HG03139 (cell line): Measurements from ENCODE around the gene C4A.
"Not testable (repeated sequence)": the region's sequence is repeated elsewhere in the genome, so short reads cannot be mapped to it uniquely, and the experiment has no call there.

Source experiments
- ATAC-seq: cut with Tn5 transposase; IDR thresholded peaks from one replicate; pipeline ENCODE4 v1.9.1; 2021; ENCODE audit not compliant: unreplicated experiment

C4A gene

DNA sequence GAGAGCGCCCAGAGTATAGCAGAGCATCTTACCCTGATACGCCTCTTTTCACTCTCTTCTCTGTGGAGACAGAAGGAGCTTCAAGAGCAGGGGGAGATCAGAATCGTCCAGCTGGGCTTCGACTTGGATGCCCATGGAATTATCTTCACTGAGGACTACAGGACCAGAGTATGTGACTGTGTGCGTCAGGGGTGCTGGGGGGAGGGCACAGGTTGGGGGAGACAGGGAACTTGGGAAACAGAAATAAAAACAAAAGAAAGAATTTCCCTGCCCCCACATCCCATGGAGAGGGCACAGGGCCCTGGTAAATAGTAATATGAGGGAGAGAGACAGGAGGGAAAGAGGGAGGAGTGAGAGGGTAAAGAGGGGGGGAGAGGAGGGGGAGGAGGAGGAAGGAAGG lies 3.0 kb upstream of the C4A start:
- ATAC-seq, result no peak

DNA sequence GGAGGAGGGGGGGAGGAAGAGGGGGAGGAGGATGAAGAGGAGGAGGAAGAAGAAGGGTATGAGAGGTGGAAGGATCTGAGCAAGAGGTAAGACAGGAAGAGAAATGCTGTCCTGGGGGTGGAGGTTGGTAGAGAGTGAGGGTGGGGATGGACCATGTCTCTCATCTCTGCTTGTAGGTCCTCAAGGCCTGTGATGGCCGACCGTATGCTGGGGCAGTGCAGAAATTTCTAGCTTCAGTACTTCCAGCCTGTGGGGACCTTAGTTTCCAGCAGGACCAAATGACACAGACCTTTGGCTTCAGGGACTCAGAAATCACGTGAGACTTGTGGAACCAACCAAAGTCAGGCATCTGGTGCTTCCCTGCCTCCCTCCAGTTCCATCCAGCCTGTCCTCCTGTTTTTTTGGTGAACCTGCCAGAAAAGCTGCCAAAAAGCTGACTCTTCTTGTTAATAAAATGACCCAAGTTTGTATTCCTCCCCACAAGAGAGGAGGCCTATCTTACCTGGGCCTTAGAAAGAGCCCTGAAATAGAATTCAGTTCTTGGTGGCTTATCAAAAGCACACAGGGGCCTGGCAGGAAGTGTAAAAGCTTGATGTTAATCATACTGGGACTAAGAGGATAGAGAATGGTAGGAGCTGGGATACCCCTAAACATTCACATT lies 2.5 kb upstream of the C4A start:
- ATAC-seq, result no peak

- not testable (repeated sequence) for ATAC-seq
These were observed 1.5 kb upstream of the C4A start for GRCh38 chr6:31980195-31980876.

DNA sequence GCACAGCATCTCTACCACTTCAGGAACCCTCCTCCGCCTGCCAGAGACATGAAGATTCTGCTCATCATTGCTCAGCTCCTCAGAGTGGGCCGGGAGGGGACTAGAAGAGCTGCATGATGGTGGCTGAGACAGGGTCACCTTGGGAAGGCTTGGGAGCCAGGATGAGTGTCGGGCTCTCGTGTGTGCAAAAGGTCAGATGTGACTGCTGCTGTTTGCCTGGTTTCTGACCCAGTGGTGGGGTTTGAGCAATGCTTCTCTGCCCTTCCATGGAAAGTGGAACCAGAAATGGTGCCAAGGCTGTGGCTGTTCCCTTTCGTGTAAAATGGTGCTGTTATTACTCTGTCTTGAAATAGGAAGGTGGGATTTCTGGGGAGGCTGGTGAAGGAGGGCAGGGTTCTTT lies 859 bp upstream of the C4A start:
- not testable (repeated sequence) for ATAC-seq

DNA sequence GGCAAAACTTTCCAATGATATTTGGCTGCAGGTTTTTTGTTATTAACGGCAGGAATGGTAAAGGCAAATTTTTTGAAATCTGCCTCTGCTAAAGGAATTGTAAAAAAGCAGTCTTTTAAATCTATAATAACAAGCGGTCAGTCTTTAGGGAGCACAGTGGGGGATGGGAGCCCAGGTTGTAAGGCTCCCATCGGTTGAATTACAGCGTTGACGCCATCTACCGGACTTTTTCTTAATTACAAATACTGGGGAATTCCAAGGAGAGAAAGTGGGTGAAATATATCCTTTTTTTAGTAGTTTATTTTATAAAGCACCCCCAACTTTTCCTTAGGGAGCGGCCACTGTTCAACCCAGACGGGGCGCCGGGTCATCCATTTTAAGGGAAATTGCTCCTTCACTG lies 7.5 kb downstream of the C4A start:
- ATAC-seq, result not testable (repeated sequence)

- not testable (repeated sequence) for ATAC-seq
These were observed 12.6 kb downstream of the C4A start for GRCh38 chr6:31994421-31994820.

- ATAC-seq, result not testable (repeated sequence)
These were observed 14.5 kb downstream of the C4A start for GRCh38 chr6:31996385-31996784.

DNA sequence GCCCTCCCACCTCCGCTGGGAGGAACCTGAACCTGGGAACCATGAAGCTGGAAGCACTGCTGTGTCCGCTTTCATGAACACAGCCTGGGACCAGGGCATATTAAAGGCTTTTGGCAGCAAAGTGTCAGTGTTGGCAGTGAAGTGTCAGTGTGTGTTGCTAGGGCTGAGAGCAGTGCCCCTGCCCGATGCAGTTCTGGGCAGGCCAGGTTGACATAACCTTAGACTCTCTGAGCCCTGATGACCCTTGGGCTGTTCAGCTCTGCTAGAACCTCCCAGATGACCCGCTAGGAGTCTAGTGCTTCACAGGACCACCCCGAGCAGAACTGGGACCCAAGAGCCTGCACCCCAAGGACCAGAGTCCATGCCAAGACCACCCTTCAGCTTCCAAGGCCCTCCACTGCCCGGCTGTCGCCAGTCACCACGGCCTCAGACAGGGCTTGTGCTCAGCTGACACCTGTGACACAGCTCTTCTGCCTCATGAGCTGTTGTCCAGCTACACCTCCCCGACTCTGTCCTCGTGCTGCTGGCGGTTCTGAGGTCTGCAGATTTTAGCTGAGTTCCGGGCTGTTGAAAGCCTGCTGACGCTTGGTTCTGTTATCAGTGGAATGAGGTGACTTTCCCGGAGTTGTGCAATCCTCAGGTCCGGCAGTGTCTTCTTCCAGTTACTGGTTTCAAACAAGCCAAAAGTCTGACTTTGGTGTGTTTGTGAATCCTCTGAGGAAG lies 20.9 kb downstream of the C4A start:
- not testable (repeated sequence) for ATAC-seq

DNA sequence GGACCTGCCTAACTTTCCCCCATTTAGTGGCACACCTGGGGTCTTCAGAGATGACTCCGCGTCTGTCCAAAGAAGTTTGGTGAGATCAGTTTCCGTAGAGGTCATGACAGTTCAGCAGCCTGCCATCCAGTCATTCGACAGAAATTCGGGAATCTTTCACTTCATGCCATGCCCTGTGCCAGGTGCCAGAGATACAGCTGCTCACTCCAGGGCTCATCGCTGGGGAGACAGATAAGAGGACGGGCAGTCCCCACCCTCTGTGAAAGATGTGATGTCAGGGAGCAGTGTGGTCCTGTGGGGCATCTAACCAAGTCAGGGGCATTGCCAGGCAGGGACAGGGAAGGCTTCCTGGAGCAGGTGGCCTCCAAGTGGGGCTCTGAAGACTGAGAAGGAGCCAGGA lies 21.4 kb downstream of the C4A start:
- not testable (repeated sequence) for ATAC-seq

DNA sequence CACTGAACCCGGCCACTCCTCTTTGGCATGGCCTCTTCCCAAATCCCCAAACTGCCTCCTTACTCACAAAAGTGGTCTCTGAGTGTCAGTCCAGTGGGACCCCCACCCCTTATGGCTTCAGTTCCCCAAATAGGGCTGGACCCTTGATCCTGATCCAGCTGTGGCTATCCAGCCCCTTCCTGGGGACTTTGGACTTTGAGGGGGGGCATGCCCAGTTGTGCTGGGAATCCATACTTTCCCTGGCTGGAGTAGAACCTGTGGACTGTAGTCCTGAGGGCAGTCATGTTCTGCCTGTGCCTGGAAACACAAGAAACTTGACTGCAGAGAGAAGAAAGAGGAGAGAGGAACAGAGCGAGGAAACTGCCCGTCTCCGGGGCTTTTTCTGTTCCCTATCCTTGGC lies 22.5 kb downstream of the C4A start:
- ATAC-seq, result not testable (repeated sequence)

DNA sequence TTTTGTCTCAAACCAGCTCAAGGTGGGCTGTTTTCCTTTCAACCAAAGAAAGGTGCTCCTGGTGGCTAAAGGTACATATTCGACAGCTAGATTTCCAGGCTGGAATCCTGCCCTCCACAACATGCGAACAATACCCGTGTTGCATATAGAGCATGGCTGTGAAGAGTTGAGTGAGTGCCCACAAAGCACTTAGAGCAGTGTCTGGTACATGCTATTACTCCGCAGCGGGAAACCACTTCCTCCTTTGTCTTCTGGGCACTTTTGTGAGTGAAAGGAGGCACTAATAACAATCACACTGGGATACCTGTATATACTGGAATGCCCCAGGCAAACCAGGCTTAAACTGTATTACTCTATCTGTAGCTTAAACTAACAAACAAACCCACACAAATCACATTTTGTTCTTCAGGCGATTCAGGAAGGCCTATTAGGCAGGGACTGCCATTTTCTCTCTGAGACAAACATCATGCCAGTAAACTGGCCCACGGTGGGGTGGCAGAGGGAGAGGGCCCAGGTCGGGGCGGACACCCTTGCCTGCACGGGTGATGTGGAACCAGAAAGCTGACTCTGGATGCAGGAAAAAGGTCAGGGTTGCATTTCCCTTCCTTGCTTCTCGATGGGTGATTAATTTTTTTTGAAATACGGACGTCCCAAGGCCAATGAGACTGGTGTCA lies 23.1 kb downstream of the C4A start:
- not testable (repeated sequence) for ATAC-seq

GRCh38 chr6:32005538-32005880 lies 23.7 kb downstream of the C4A start:
- ATAC-seq, result not testable (repeated sequence)

DNA sequence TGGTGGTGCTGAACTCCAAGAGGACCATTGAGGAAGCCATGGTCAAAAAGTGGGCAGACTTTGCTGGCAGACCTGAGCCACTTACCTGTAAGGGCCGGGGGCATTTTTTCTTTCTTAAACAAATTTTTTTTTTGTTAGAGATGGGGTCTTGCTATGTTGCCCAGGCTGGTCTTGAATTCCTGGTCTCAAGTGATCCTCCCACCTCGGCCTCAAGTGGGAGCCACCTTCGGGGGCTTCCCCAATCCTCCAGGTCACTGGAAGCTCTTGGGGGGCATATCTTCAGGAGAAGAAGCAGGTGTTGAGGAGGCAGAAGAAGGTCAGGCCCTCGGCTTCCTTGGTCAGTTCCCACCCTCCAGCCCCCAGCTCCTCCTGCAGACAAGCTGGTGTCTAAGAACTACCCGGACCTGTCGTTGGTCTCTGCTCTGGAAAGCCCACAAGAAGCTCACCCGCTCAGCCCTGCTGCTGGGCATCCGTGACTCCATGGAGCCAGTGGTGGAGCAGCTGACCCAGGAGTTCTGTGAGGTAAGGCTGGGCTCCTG lies 24.2 kb downstream of the C4A start:
- ATAC-seq, result not testable (repeated sequence)

GRCh38 chr6:32007086-32007485 lies 25.2 kb downstream of the C4A start:
- not testable (repeated sequence) for ATAC-seq

DNA sequence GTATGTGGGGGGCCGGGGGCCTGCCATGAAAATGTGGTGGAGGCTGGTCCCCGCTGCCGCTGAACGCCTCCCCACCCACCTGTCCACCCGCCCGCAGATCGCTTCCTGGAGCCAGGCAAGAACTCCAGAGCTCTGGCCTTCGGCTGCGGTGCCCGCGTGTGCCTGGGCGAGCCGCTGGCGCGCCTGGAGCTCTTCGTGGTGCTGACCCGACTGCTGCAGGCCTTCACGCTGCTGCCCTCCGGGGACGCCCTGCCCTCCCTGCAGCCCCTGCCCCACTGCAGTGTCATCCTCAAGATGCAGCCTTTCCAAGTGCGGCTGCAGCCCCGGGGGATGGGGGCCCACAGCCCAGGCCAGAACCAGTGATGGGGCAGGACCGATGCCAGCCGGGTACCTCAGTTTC lies 26.2 kb downstream of the C4A start:
- not testable (repeated sequence) for ATAC-seq

DNA sequence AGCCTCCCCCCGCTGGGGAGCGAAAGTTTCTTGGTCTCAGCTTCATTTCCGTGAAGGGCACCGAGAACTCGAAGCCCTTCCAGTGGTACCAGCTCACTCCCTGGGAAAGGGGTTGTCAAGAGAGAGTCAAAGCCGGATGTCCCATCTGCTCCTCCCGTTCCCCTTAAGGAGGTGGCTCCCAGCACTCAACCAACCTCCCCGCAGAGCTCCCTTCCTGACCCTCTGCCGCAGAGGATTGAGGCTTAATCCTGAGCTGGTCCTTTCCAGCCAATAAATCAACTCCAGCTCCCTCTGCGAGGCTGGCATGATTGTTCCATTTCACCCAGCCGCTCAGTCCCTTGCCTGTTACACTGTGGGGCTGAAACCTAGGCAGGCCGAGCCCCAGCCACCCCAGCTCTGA lies 26.8 kb downstream of the C4A start:
- ATAC-seq, result not testable (repeated sequence)

DNA sequence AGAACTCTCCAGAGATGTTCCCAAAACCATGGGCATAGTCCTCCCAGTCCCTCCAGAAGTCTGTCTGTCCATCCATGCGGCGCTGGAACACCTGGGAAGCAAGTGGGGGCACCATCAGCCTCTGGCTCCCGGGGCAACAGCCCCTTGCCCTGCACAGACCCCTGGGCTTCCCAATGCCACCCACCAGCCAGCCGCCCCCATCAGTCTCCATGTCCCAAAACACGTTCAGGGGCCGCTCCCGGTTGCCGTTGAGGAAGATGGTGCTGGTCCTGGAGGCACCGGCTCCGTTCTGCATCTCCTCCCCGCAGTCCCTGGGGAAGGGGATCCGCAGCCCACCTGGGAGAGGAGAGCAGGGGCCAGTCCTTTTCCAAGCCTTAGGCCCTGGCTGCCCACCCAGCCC lies 27.7 kb downstream of the C4A start:
- ATAC-seq, result not testable (repeated sequence)

DNA sequence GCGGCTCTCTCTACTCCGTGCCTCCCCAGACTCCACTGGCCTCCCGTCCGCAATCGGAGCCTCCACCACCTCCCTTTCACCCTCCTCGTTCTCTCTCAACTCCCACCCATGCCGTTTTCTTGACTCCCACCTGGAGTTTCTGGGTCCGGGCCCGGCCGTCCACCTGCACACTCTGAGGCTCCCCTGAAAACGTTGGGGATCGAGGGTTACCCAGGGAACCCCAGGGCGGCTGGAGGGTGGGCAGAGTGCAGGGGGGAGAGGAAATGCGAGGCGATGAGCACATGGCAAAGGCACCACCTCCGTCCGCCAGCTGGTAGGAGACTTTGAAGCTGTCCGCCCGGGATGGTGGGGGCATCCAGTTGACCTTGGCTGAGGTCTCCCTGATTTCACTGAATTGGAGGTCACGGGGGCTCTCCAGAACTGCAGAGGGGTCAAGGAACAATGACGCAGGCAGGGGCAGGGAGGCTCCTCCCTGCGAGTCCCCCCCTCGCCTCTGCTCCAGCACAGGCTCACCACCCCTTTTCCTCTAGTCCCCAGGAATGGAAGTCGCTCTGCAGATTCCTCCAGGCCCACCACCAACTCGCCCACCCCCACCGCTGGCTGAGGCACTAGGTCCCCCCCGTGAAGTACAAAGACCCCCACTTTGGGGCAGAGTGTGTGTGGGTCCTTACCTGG lies 29.1 kb downstream of the C4A start:
- not testable (repeated sequence) for ATAC-seq

DNA sequence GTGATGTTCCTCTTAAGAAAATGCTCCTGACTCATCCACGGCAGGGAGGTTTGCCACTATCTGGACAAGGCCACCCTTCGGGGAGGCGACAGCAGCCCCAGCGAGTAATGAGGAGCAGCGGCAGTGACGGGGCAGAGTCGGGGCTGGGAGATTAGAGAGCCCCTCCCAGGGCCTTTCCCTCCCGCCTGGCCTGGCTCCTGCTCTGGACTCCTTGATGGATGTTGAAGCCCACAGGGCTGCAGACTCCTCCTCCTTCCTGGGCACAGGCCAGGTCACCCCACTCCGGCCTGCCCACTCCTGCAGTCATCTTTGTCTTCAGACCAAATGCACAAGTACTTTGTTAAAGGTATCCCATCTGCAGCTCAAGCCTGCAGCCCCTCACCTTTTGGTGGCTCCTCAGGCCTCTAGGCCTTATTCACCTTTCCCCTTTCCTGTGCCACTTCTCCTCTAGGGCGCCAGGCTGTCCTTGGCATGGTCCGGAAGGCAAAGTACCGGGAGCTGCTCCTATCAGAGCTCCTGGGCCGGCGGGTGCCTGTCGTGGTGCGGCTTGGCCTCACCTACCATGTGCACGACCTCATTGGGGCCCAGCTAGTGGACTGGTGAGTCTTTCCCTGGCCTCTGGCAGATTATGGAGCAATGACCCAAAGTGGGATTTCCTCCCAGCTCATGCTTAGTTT lies 31.2 kb downstream of the C4A start:
- not testable (repeated sequence) for ATAC-seq

GRCh38 chr6:32013738-32014137 lies 31.9 kb downstream of the C4A start:
- ATAC-seq, result not testable (repeated sequence)
